ENCODE data around the gene COQ8A.

The COQ8A gene

DNA sequence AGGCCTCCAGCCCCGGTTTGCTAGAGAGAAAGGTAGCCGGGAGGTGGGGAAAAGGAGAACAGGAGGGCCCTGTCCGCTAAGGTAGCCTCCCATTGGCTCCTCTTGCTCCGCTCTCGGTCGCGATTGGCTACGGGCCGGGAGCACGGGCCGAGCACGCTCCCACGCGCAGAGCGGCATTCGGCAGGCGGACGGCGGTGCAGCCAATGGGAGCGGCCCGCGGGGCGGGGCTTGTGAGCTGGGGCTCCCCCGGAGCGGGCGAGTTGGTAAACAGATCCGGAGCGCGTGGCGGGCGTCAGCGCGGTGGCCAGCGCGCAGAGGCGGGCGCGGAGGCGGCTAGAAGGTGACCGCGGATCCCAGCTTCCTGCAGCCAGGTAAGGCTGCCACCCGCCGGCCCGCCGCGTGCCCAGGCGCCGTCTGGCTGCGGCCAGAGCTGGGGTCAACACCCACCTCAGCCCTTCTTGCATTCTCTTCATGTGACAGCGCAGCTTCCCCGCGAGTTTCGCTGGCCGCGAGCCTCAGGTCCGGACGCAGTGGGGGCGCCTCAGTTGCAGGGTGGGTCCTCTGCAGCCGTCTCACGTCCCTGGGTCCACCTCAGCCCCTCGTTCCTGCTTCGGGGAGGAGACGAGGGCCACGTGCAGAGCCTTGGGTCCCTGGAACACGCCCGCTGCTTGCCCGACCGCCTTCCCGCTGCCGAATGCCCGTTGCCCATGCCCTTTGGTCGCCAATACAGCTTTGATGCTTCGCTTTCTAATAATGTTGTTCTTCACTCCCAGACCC lies at the start of gene COQ8A:
Gene COQ8A (plus strand): TSS at position 266 of the 777 bp plus-strand sequence. CDS start 21,092 bp downstream, outside the sequence.
- DNase-seq (ENCODE audit: insufficient read length, low spot score) = peak; percentile 84
- TF ChIP-seq, protein P1, sequence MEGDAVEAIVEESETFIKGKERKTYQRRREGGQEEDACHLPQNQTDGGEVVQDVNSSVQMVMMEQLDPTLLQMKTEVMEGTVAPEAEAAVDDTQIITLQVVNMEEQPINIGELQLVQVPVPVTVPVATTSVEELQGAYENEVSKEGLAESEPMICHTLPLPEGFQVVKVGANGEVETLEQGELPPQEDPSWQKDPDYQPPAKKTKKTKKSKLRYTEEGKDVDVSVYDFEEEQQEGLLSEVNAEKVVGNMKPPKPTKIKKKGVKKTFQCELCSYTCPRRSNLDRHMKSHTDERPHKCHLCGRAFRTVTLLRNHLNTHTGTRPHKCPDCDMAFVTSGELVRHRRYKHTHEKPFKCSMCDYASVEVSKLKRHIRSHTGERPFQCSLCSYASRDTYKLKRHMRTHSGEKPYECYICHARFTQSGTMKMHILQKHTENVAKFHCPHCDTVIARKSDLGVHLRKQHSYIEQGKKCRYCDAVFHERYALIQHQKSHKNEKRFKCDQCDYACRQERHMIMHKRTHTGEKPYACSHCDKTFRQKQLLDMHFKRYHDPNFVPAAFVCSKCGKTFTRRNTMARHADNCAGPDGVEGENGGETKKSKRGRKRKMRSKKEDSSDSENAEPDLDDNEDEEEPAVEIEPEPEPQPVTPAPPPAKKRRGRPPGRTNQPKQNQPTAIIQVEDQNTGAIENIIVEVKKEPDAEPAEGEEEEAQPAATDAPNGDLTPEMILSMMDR (IDR thresholded peaks at IDR 0.05; ENCODE audit: insufficient read depth, missing control alignments) = no peak
- FAIRE-seq = no peak

GRCh38 chr1:226890331-226891108 lies 49.6 kb upstream of the COQ8A start:
- no peak for FAIRE-seq

DNA sequence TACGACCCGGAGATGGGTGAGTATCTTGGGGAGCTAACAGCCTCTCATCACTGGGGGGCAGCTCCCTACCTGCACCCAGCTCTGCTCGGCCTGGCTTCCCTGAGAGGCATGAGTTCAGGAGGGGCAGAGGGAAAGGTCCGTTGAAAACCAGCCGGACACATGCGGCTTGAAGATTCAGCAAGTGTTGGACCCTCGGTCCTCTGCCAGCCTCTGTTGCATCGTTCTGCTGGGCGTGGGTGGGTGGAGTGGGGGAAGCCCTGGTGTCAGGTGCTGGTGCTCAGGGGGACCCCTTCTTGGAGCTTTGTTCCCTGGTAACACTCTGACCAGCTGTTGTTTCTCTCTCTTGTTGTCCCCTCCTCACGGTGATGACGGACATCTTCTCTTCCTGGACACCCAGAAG lies 48.7 kb upstream of the COQ8A start:
- DNase-seq (ENCODE audit: insufficient read length, low spot score) (no peak), FAIRE-seq (no peak)
- TF ChIP-seq, protein P1 (IDR thresholded peaks at IDR 0.05; ENCODE audit: insufficient read depth, missing control alignments) = no peak

More at GRCh38 chr1:226890331-226891108, 49.6 kb upstream of the COQ8A start:
- DNase-seq (ENCODE audit: insufficient read length, low spot score) = no peak
- TF ChIP-seq, protein P1 (IDR thresholded peaks at IDR 0.05; ENCODE audit: insufficient read depth, missing control alignments) = no peak

GRCh38 chr1:226891846-226892523 lies 48.1 kb upstream of the COQ8A start:
- DNase-seq (ENCODE audit: insufficient read length, low spot score) (no peak), FAIRE-seq (no peak)
- TF ChIP-seq, protein P1 (IDR thresholded peaks at IDR 0.05; ENCODE audit: insufficient read depth, missing control alignments) = no peak

DNA sequence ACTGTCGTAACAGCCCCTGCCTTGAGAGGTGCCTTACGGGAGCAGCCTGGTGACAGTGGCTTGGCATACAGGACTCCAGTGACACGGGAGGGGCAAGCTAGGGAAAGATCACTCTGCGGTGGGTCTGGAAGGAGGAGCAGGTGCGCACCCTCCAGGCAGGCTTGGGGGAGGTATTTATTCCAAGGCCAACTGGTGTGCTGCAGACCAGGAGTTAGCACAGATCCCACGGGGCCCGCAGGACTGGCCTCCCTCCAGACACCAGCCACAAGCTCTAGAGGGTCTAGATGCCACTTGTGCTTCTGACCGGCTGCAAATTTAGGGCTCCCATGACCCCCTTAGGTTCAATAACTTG lies 47.6 kb upstream of the COQ8A start:
- TF ChIP-seq, protein P1 (IDR thresholded peaks at IDR 0.05; ENCODE audit: insufficient read depth, missing control alignments) = peak; percentile 1
- no peak for DNase-seq (ENCODE audit: insufficient read length, low spot score)
- no peak for FAIRE-seq

DNA sequence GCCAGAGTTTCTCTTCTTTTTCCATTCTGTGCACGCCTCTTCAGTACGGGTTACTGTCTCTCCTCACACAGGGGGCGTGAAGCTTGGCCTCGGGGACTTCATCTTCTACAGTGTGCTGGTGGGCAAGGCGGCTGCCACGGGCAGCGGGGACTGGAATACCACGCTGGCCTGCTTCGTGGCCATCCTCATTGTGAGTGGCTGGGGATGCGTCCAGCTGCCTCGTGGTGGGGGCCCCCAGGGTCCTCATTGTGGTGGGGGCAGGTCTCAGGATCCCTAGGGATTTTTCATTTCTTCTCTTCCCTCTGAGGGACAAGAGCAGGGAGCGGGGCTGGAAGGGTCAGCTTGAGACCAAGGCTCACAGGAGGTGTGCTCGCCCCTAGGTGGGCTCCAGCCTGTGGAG lies 46.2 kb upstream of the COQ8A start:
- DNase-seq (ENCODE audit: insufficient read length, low spot score) (no peak), FAIRE-seq (no peak)
- TF ChIP-seq, protein P1 (IDR thresholded peaks at IDR 0.05; ENCODE audit: insufficient read depth, missing control alignments) = no peak

All from D721Med (cell line).